ENCODE results near the gene SYT13.

The SYT13 gene

GRCh38 chr11:45305874-45306623, 19.9 kb upstream of the SYT13 start:
- no peak for DNase-seq

GRCh38 chr11:45304992-45305335, 18.8 kb upstream of the SYT13 start:
- DNase-seq, result no peak

- DNase-seq, result no peak
Observed at GRCh38 chr11:45304111-45304991, 18.2 kb upstream of the SYT13 start.

- DNase-seq, result no peak
Observed at GRCh38 chr11:45303316-45303715, 17.2 kb upstream of the SYT13 start.

- peak; percentile 94 for DNase-seq
Observed at GRCh38 chr11:45301537-45302246, 15.6 kb upstream of the SYT13 start.

GRCh38 chr11:45300715-45301114, 14.6 kb upstream of the SYT13 start:
- no peak for DNase-seq

GRCh38 chr11:45298718-45299117, 12.6 kb upstream of the SYT13 start:
- DNase-seq, result no peak

- no peak for DNase-seq
Observed at GRCh38 chr11:45296075-45296474, 9.9 kb upstream of the SYT13 start.

- DNase-seq, result no peak
Observed at GRCh38 chr11:45294499-45294898, 8.4 kb upstream of the SYT13 start.

- peak; percentile 81 for DNase-seq
Observed at GRCh38 chr11:45293566-45294192, 7.5 kb upstream of the SYT13 start.

GRCh38 chr11:45290586-45290985, 4.4 kb upstream of the SYT13 start:
- DNase-seq, result no peak

- DNase-seq, result no peak
Observed at GRCh38 chr11:45289369-45289768, 3.2 kb upstream of the SYT13 start.

GRCh38 chr11:45288339-45288738, 2.2 kb upstream of the SYT13 start:
- DNase-seq, result no peak

- DNase-seq, result no peak
Observed at GRCh38 chr11:45287316-45287903, 1.3 kb upstream of the SYT13 start.

GRCh38 chr11:45285250-45285828, 802 bp downstream of the SYT13 start:
- no peak for DNase-seq

GRCh38 chr11:45282081-45282480, 4.1 kb downstream of the SYT13 start:
- DNase-seq, result no peak

- peak; percentile 98 for DNase-seq
Observed at GRCh38 chr11:45280449-45280848, 5.7 kb downstream of the SYT13 start.

GRCh38 chr11:45279645-45280044, 6.5 kb downstream of the SYT13 start:
- no peak for DNase-seq

- no peak for DNase-seq
Observed at GRCh38 chr11:45278714-45279113, 7.4 kb downstream of the SYT13 start.

GRCh38 chr11:45275828-45276227, 10.3 kb downstream of the SYT13 start:
- peak; percentile 77 for DNase-seq

- no peak for DNase-seq
Observed at GRCh38 chr11:45274206-45274605, 11.9 kb downstream of the SYT13 start.

- DNase-seq, result no peak
Observed at GRCh38 chr11:45273509-45273908, 12.6 kb downstream of the SYT13 start.
